ENCODE measurements around the gene RPS6KA5.
"Not testable (repeated sequence)": the region's sequence is repeated elsewhere in the genome, so short reads cannot be mapped to it uniquely, and the experiment has no call there.

The RPS6KA5 gene

DNA sequence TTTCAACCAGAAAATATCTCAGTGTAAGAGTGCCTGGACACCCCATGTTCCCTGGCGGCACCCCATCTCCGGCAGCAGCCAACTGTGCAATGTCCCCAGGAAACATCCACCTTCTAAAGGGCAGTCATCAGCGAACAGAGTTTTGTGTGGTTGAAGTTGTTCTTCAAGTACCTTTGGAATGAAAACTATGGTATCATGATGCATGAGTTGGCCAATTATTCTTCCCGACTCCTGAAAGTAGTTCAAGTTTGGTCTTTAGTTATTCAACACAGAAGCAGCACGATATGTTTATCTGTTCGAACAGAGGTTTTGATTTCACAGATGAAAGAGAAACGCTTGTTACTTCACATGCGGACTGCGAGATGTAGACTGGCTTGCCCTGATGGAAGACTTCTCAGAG is 223.1 kb downstream of the RPS6KA5 start:
- DNase-seq (ENCODE audit: low spot score): no peak

- no peak for DNase-seq (ENCODE audit: low spot score)
These were observed 223.8 kb downstream of the RPS6KA5 start for GRCh38 chr14:90836692-90837063.

- no peak for DNase-seq (ENCODE audit: low spot score)
These were observed 228.6 kb downstream of the RPS6KA5 start for GRCh38 chr14:90831821-90832220.

- no peak for DNase-seq (ENCODE audit: low spot score)
These were observed 229.3 kb downstream of the RPS6KA5 start for GRCh38 chr14:90830931-90831701.

DNA sequence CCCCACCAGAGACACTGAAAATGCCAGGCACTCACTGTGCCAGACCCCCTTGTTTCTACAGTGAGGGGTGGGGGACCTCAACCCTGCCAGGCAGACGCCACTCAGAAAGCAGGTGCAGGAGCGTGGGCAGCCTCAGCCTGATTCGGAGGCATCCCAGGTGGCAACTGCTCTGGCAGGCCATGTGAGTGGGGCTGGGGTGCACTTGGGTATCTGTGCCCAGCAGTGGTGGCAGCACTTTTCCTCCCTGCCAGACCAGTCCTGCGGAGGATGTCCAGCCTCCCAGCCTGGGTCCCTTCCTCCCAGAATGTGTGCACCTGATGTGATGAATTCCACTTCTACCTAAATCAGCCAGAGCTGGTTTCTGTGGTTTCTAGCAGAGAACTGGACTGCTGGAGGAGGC is 230.8 kb downstream of the RPS6KA5 start:
- DNase-seq (ENCODE audit: low spot score): no peak

DNA sequence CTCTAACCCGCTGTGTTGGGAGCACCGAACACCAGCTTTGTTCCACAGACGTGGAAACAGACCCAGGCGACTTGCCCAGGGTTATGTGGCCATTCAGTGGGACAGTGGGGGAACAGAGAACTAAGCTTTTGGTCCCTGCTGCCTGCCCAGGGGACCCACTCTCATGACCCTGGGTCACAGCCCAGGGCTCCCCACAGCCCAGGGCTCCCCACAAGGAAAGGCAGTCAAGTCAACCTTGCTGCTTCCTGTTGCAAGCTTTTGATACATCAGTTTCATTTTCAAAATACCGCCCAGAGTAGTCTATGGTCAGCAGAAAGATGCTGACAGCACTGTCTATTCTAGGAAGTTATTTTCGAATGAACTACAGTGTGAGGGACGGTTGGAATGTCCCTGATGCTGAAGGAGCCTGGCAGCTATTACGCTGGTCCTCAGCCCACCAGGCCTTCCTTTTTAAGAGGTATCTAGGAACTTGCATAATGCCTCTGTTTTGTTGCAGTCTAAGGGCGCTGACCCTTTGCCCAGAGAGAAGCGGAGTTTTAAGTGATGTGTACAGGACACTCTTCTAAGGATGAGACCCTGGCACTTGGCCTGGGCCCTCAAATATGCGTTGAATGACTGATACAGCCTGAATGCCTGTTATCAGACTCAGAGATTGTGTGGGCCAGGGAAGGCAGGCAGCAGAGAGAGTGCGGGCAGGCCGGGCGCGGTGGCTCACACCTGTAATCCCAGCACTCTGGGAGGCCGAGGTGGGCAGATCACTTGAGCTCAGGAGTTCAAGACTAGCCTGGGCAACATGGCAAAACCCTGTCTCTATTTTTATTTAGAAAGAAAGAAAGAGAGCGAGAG is 231.6 kb downstream of the RPS6KA5 start:
- no peak for DNase-seq (ENCODE audit: low spot score)

- DNase-seq (ENCODE audit: low spot score): peak; percentile 82
These were observed 232.4 kb downstream of the RPS6KA5 start for GRCh38 chr14:90827919-90828610.

- DNase-seq (ENCODE audit: low spot score): not testable (repeated sequence)
These were observed 236.9 kb downstream of the RPS6KA5 start for GRCh38 chr14:90823542-90823941.

- peak; percentile 15 for DNase-seq (ENCODE audit: low spot score)
These were observed 239.5 kb downstream of the RPS6KA5 start for GRCh38 chr14:90820958-90821357.

GRCh38 chr14:90819734-90820393 is 240.6 kb downstream of the RPS6KA5 start:
- DNase-seq (ENCODE audit: low spot score): no peak

DNA sequence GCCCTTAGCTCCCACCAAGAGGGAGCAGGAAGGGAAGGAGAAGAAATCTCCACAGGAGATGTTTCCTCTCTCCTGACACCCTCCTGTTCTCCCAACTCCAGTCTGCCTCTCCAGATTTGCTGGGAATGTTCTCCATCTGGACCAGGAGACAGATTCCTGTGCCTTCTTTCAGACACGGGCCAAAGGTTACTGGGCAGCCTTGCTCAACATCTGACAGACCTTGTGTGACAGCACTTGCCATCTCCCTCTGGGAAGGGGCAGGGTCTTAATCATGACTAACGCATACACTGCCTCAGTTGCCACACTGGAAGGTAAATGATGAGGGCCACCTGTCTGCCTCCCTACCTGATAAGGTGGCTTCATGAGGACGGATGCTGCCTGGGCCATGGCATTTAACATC is 241.7 kb downstream of the RPS6KA5 start:
- no peak for DNase-seq (ENCODE audit: low spot score)

- DNase-seq (ENCODE audit: low spot score): no peak
These were observed 243.6 kb downstream of the RPS6KA5 start for GRCh38 chr14:90816681-90817436.

DNA sequence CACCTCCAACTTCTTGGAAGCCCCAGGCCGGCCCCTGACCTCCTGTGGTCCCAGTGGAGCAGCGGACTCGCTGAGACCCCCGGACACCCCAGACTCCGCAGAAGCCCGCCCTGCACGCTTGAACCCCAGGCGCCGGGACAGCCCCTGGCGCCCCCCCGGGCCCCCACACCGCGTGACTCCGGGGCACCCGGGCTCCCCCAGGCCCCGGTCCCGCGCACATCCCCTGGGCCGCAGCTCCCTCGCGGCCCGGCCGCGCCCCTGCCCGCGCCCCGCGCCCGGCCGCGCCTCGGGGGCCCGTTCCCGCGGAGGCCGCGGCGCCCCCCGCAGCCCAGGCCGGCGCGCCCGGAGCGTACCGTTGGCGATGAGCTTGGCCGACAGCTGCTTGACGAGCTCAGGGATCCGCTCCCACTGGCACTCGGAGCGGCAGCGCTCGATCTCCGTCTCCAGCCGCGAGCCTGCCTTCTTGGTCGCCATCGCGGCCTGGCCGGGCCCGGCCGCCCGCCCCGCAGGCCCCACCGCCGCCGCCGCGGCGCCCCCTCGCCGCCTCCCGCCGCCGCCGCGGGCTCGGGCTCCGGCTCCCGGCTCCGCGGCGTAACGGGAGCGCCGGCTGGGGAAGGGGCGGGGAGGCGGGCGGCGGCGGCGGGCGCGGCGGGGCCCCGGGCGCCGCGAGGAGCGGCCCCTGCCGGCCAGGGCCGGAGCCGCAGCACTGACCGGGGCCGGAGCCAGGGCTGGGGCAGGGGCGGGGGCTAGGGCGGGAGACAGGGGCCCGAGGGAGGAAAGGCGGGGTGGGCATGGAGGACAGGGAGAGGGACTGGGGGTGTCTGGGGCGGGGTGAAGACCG is 244.4 kb downstream of the RPS6KA5 start, which contains the start of gene TTC7B:
Gene TTC7B, minus strand, starts transcription at position 609 of the 841 bp plus-strand sequence. Its CDS starts 135 bp downstream, at position 474.
- no peak for DNase-seq (ENCODE audit: low spot score)

DNA sequence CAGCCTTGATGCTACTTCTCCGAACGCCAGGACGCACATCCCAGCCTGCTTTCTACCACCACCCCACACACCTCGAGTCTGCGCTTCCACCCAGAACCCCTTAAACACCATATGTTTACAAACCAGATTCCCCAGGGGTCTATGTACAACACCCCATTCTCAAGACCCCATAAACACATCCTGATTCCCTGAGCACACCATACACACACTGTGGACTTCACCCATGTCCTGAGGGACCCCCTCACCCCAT is 244.9 kb downstream of the RPS6KA5 start:
- DNase-seq (ENCODE audit: low spot score): no peak

GRCh38 chr14:90814806-90815571 is 245.5 kb downstream of the RPS6KA5 start:
- no peak for DNase-seq (ENCODE audit: low spot score)

DNA sequence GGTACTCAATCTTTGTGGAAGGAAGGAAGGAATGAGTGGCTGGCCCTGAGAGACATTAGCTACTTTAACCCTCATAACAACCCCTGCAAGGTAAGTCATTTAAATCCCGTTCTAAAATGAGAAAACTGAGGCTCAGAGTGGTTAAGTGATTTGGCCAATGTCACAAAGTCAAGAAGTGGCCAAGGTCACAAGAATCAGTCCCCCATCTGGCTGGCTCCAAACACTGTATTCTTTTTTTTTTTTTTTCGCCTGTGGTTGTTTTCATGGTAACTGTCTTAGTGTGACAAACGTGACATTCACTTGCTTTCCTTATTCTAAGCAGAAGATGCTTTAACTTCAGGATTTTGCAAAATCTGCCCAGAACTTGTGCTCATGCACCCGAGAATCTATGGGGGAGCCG is 247.0 kb downstream of the RPS6KA5 start:
- DNase-seq (ENCODE audit: low spot score): no peak

DNA sequence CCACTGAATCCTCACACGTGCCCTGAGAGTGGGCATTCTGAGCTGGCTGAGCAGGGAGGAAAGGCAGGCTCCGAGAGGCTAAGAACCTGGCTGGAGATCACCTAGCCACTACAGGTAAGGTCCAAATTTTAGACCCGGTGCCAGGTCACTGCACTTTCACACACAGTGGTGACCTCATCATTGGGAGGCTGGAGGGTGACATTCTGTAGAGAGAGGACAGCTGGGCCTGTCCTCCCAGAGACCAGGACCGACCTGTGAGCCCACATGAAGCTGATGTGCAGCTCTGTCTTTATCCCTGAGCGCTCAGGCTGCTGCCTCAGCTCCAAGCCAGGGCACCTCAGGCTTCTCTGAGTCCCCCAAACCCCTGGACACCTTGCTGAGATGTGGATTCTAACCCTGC is 248.3 kb downstream of the RPS6KA5 start:
- no peak for DNase-seq (ENCODE audit: low spot score)

DNA sequence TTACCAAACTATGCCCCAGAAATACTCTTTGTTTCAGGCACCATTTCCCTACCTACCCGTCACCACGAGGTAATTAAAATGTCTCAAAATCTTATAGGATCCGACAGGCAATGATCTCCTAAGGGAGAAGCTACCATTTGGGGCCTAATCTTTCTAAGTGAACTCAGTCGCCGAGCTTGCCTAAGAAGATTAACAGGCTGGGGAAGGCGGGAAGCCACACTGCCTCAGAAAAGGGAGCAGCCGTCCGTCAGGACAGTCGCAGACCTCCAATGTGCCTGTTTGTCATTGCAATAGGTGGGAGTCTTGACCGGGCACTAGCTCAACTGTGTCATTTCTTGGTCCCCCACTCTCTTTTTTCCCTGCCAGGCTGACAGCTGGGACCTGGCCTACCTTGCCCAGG is 248.8 kb downstream of the RPS6KA5 start:
- DNase-seq (ENCODE audit: low spot score): no peak

- no peak for DNase-seq (ENCODE audit: low spot score)
These were observed 249.6 kb downstream of the RPS6KA5 start for GRCh38 chr14:90810806-90811205.
